Esophagus squamous epithelium (tissue), 4 donors: ENCODE data around the gene NSMCE4A.

ENCODE experiments used
- POLR2A ChIP-seq, 4 donors: fragments of 450-650 bp; IDR thresholded peaks; one replicate each; pipeline ENCODE4 v1.6.1; 2017; ENCODE audit warnings: antibody characterized with exemption in 4 of 4, mild to moderate bottlenecking in 4 of 4, moderate library complexity in 3 of 4
- TF ChIP-seq, protein P1 (sequence below), 6 experiments: fragments of 450-650 bp in 4 of 6; fragments of 200-600 bp in 2 of 6; sonication (generic) in 2 of 6; IDR thresholded peaks; one replicate each; pipeline ENCODE4 v1.5.1; 2016 to 2019; ENCODE audit warnings: antibody characterized with exemption in 6 of 6, mild to moderate bottlenecking in 4 of 6, moderate library complexity in 4 of 6

GRCh38 chr10:122021828-122022227 lies 46.8 kb upstream of the NSMCE4A start:
- TF ChIP-seq, protein P1, sequence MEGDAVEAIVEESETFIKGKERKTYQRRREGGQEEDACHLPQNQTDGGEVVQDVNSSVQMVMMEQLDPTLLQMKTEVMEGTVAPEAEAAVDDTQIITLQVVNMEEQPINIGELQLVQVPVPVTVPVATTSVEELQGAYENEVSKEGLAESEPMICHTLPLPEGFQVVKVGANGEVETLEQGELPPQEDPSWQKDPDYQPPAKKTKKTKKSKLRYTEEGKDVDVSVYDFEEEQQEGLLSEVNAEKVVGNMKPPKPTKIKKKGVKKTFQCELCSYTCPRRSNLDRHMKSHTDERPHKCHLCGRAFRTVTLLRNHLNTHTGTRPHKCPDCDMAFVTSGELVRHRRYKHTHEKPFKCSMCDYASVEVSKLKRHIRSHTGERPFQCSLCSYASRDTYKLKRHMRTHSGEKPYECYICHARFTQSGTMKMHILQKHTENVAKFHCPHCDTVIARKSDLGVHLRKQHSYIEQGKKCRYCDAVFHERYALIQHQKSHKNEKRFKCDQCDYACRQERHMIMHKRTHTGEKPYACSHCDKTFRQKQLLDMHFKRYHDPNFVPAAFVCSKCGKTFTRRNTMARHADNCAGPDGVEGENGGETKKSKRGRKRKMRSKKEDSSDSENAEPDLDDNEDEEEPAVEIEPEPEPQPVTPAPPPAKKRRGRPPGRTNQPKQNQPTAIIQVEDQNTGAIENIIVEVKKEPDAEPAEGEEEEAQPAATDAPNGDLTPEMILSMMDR (IDR thresholded peaks at IDR 0.05) = no peak
- TF ChIP-seq POLR2A (IDR thresholded peaks at IDR 0.05) = no peak
